Left ventricle myocardium inferior (tissue), 1 donor: ENCODE results near the gene ANO2. TPM values are rescaled to one million over a fixed set of nuclear protein-coding genes. Genes with fewer than 3 reads are reported as not detected.

Source experiments
- DNase-seq: peaks from one replicate; pipeline ENCODE4 v3.0.0-alpha.2; 2020
- H3K27ac ChIP-seq: fragments of 200-600 bp; replicated peaks from 2 replicates; pipeline ENCODE4 v1.8.0; 2021
- H3K27me3 ChIP-seq: fragments of 200-600 bp; 2 replicates; pipeline ENCODE4 v1.8.0; 2021; ENCODE audit warnings: low read depth
- H3K36me3 ChIP-seq: fragments of 200-600 bp; 2 replicates; pipeline ENCODE4 v1.8.0; 2021
- H3K4me1 ChIP-seq: fragments of 200-600 bp; 2 replicates; pipeline ENCODE4 v1.8.0; 2021
- H3K4me3 ChIP-seq: fragments of 200-600 bp; 2 replicates; pipeline ENCODE4 v1.8.0; 2021; ENCODE audit warnings: mild to moderate bottlenecking, moderate library complexity
- H3K9me3 ChIP-seq: fragments of 200-600 bp; replicated peaks from 2 replicates; pipeline ENCODE4 v1.8.0; 2021
- CTCF ChIP-seq: fragments of 200-600 bp; IDR thresholded peaks from 2 replicates; pipeline ENCODE4 v1.8.0; 2021; ENCODE audit warnings: antibody characterized with exemption, mild to moderate bottlenecking, borderline replicate concordance
- intact Hi-C: fragments of 100-400 bp; cut with micrococcal nuclease; formaldehyde crosslinking; loops from one replicate; pipeline ENCODE4 v1.11.0; 2022
- total RNA-seq: library from RNA; stranded (reverse); fragmentation: NEBNext Ultra II Directional; extraction: Animal tissue kit (Norgen Biotek cat#: 25700); gene quantifications from one replicate; pipeline ENCODE4 v1.2.1, GENCODE V29; 2021
- donor health status: DM: no; HTN: yes; CAD: no; lungs with severe emphysema.

Gene ANO2
- total RNA-seq, 1 donor from 2014 or later, result 13.0 TPM

- no peak for DNase-seq
- no peak overlapping the region for H3K27ac ChIP-seq
- intact Hi-C loops, result no loop called here
- peaks cover 5% of the 10 kb centered on the region for H3K9me3 ChIP-seq
- H3K27me3 ChIP-seq, result peaks cover 11% of the 10 kb centered on the region
- no peaks in the 10 kb centered on the region for H3K4me1 ChIP-seq
- no peak overlapping the region for H3K4me3 ChIP-seq
- no peak for TF ChIP-seq CTCF
- H3K36me3 ChIP-seq, result peaks cover 6% of the 10 kb centered on the region
These were observed 15.7 kb upstream of the ANO2 start for GRCh38 chr12:5960783-5961182.

DNA sequence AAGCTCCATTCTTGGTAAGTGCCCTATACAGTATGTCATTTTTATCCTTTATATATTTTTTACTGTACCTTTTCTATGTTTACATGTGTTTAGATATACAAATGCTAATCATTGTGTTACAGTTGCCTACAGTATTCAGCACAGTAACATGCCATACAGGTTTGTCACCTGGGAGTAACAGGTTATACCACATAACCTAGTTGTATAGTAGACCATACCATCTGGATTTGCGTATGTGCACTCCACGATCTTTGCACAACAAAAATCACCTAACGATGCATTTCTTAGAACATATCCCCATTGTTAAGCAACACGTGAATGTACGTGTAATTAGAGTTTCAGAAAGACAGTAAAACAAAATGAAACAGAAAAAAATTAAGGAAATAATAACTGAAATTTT lies 11.9 kb upstream of the ANO2 start:
- Histone ChIP-seq H3K27me3 (no peaks in the 10 kb centered on the region), H3K4me3 (no peak overlapping the region), H3K36me3 (peaks cover 15% of the 10 kb centered on the region), H3K9me3 (peaks cover 5% of the 10 kb centered on the region), H3K4me1 (no peaks in the 10 kb centered on the region), H3K27ac (no peak overlapping the region)
- no peak for TF ChIP-seq CTCF
- no peak for DNase-seq
- intact Hi-C loops, result no loop called here

- H3K9me3 ChIP-seq, result peaks cover 5% of the 10 kb centered on the region
- intact Hi-C loops, result no loop called here
- H3K27ac ChIP-seq, result no peak overlapping the region
- no peak overlapping the region for H3K4me3 ChIP-seq
- TF ChIP-seq CTCF, result no peak
- peaks cover 34% of the 10 kb centered on the region for H3K36me3 ChIP-seq
- peaks cover 6% of the 10 kb centered on the region for H3K27me3 ChIP-seq
- H3K4me1 ChIP-seq, result no peaks in the 10 kb centered on the region
- no peak for DNase-seq
These were observed 9.6 kb upstream of the ANO2 start for GRCh38 chr12:5954661-5955060.

DNA sequence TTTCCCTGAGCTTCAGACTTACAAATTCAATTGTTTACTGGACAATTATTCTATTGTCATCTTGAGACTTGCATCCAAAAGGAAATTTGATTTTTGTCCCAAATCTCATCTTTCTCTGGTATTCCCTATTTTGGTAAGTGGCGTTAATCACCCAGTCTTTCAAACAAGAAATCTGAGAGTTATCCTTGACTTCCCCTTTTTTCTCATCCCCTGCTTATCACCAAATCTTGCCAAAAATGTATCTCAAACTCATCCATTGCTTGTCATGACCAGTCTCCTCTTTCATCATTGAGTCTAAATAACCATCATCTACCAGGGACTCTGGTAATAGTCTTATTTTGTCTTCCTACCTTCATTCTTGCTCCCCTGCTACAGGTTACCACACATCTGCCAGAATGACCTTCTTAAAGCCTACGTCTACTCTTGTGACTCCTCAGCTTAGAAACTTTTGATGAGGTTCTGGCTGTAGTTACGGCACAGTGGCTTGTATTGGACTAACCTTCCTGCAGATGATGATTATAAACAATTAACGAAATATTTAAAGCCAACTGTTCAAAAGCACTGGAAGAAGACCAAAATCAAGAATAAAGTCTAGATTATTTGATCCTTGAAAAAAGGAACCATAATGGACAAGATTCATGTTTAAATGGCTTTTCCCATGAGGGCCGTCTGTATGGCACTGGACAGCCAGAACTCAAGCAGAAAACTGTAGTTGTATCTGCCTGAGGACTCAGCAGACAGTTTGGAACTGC lies 9.0 kb upstream of the ANO2 start:
- Histone ChIP-seq H3K27me3 (peaks cover 11% of the 10 kb centered on the region), H3K4me3 (no peak overlapping the region), H3K9me3 (peaks cover 5% of the 10 kb centered on the region), H3K27ac (no peak overlapping the region), H3K4me1 (no peaks in the 10 kb centered on the region), H3K36me3 (peaks cover 40% of the 10 kb centered on the region)
- intact Hi-C loops, result no loop called here
- TF ChIP-seq CTCF, result no peak
- DNase-seq, result no peak

GRCh38 chr12:5952031-5952430 lies 7.0 kb upstream of the ANO2 start:
- no peak for DNase-seq
- Histone ChIP-seq H3K4me3 (no peak overlapping the region), H3K9me3 (no peaks in the 10 kb centered on the region), H3K36me3 (peaks cover 48% of the 10 kb centered on the region), H3K27ac (no peak overlapping the region), H3K4me1 (no peaks in the 10 kb centered on the region), H3K27me3 (peaks cover 30% of the 10 kb centered on the region)
- intact Hi-C loops, result no loop called here
- TF ChIP-seq CTCF, result no peak
